UCSD-AML1 (cell line): ENCODE results near the gene MFF.
"Not testable (repeated sequence)": the region's sequence is repeated elsewhere in the genome, so short reads cannot be mapped to it uniquely, and the experiment has no call there.

Source experiments
- DNase-seq: peaks from one replicate; lab custom pipeline; 2025; ENCODE audit not compliant: unreplicated experiment; lab: John Stamatoyannopoulos, UW

MFF gene

GRCh38 chr2:227335713-227336112 lies 10.7 kb downstream of the MFF start:
- DNase-seq: no peak

- DNase-seq: no peak
Observed at GRCh38 chr2:227337442-227337841, 12.4 kb downstream of the MFF start.

GRCh38 chr2:227339098-227339599 lies 14.1 kb downstream of the MFF start:
- no peak for DNase-seq

GRCh38 chr2:227340106-227340505 lies 15.1 kb downstream of the MFF start:
- no peak for DNase-seq

DNA sequence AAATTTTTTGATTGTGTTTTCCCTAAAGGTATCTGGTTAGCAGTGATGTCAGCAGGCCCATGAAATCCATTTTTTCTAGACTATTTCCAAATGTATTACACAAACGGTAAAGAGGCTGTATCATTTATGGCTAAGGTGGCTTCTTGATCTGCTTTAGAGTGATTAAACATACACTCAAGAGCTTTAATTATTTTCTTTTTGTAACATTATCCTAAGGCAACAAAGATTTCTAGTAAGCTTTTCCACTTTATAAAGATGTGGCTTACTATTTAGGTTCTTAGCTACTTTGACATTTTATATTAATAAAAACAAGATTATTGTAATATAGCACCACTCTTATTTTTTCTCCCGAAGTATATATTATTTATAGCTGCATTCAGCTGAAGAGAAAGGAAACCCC lies 16.5 kb downstream of the MFF start:
- no peak for DNase-seq

- no peak for DNase-seq
Observed at GRCh38 chr2:227344231-227344630, 19.2 kb downstream of the MFF start.

- no peak for DNase-seq
Observed at GRCh38 chr2:227347117-227347516, 22.1 kb downstream of the MFF start.

- DNase-seq: no peak
Observed at GRCh38 chr2:227348324-227348723, 23.3 kb downstream of the MFF start.

DNA sequence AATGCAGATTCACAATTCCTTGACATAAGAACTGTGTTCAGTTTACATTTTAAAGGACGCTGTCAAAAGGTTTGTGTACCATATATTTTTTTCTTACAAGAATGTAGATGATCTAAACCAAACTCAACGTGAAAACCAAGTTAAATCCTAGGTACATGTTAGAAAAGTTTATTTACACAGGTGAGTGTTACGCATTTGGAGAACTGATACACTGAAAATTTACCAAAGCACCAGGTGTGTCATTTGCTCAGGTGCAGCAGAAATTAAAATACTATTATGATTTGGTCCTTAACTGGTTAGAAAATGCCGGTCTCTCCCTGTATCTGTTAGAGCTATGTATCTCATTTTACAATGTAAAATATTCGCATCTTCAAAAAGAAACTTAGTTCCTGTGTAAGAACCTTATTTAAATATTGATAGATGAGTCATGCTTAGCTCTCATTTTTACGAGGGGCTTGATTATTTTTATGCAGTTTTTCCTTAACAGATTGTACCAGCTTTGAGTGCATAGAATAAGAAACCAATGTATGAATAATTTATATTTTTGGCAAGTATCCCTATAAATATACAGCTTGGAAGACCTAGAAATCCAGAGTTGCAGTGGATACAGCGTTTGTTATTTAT lies 25.1 kb downstream of the MFF start:
- no peak for DNase-seq

GRCh38 chr2:227351639-227352038 lies 26.6 kb downstream of the MFF start:
- no peak for DNase-seq

DNA sequence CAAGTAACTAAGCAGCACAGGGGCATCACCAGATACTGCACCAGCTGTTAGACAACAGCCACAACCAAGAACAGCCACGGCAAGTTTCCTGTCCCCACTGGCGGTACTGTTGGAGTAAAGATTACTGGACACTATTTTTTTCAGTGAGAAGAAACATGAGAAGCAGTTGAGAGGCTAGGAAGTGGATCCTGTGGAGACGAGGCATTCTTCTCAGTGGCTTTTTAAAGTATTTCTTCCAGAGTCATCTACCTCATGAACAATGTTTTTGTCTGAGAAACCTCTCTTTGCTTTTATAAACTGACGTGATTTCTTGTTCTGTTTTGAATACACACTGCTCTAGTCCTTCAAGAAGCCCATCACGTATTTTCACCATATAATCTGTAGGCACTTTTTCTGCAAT lies 35.3 kb downstream of the MFF start:
- no peak for DNase-seq

DNA sequence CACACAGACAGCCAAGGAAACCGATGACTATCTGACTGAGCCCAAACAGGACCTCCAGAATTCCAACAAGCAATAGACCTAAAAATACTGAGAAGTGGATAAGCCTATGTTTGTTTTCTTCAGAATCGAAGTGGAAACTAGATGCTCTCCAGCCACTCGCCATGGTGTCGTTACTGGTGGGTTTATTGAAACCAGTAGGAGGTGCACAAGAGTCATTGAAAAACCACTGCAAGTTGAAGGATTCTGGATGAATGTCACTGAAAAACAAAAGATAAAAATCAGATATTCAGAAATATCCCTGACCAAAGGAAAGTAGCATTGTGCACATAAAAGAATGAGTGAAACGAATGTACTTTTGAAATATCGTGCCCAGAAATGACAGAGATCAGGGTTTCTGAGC lies 38.7 kb downstream of the MFF start:
- DNase-seq: no peak

GRCh38 chr2:227364585-227365263 lies 39.7 kb downstream of the MFF start:
- not testable (repeated sequence) for DNase-seq

GRCh38 chr2:227365833-227366232 lies 40.8 kb downstream of the MFF start:
- no peak for DNase-seq

DNA sequence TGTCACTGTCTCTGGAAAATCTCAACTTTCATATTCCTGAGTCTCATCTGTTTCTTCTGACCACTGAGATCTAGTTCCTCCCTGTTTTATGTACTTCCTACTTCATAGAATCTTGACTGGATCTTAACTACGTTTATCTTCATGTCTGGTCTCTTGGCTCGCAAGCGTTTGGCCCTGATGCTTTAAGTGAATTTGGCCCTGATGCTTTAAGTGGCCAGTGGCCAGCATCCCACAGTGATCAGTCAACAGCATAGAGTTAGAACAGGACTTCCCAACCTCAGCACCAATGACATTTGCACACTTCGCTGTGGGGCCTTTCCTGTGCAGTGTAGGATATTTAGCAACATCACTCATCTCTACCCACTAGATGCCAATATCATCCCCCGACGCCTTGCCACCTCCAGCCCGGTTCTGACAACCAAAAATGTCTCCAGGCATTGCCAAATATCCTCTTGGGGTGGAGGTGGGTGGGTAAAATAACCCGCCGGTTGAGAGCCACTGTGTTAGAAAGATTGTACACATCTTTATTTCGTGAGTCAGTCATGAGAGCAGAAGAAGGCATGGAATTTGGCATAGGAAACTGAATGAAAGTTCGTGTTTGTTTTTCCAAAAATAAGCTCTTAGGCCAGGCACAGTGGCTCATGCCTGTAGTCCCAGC lies 41.8 kb downstream of the MFF start:
- DNase-seq: no peak

DNA sequence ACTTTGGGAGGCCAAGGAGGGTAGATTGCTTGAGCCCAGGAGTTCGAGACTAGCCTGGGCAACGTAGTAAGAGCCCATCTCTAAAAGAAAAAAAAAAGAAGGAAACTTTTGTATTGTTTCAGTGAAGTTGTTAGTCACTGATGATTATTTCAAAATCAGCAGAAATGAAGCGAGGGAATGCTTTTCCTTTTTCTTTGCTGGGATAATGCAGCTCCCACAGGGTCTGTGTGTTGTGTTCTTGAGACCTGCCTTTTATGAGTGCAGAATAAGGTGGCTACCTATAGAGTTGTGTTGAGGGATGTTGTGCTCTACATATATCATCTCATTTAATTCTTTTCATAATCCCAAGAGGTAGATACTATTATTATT lies 42.4 kb downstream of the MFF start:
- no peak for DNase-seq

DNA sequence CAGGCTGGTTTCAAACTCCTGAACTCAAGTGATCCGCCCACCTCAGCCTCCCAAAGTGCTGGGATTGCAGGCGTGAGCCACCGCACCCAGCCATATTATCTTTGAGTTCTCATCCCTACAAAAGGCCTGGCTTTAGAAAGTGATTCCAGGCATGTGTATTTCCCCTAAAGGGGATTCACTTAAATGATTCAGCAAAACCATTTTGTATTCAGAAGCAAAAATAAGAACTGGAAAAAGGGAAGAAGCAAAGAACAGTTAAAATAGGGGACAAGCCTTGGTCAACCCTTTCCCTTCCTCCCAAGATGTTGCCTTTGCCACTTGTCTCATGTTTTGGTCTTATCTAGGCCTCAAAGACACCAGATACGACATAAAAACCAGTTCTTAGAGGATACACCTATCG lies 43.5 kb downstream of the MFF start:
- no peak for DNase-seq

GRCh38 chr2:227370092-227370491 lies 45.0 kb downstream of the MFF start:
- no peak for DNase-seq

GRCh38 chr2:227370791-227371312 lies 45.8 kb downstream of the MFF start:
- DNase-seq: no peak

DNA sequence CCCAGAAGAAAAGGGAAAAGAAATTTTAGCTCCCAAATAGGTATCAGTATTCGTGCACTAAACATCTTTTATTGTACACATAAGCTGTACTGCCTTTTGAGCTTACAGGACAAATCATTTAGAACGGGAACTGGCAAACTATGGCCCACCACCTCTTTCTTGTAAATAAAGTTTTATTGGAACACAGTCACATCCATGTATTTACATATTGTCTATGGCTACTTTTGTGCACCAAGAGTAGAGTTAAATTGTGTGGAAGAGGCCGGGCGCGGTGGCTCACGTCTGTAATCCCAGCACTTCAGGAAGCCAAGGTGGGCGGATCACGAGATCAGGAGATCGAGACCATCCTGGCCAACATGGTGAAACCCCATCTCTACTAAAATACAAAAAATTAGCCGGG lies 48.3 kb downstream of the MFF start:
- no peak for DNase-seq

- no peak for DNase-seq
Observed at GRCh38 chr2:227374158-227374557, 49.1 kb downstream of the MFF start.
